Measurements from ENCODE around the gene ZNF799.

ZNF799 gene

DNA sequence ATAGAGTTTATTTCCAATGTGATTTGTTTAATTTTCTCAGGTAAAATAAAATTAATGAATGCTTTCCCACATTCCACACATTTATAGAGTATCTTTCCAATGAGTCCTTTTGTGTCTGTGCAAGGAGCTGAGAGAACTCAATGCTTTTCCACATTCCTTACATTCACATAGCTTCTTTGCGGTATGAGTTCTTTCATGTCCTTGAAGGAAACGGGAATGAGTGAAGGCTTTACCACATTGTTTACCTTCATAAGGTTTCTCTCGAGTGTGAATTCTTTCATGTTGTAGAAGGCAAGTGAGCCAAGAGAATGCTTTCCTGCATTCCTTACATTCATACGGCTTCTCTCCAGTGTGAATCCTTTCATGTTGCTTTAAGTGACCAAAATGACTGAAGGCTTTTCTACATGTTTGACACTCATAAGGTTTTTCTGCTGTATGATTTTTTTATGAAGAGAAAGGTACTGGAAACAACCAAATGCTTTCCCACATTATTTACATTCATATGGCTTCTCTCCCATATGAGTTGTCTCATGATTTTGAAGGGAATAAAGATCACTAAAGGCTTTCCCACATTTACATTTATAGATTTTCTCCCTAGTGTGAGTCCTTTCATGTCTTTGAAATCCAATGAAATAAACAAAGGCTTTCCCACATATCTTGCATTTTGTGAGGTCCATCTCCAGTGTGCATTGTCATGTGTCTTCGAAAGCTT, 21.2 kb downstream of the ZNF799 start:
- no peak for TF ChIP-seq ZC3H10 (CRISPR knock-in tag; IDR thresholded peaks at IDR 0.05)
- no peak for TF ChIP-seq TOX (CRISPR knock-in tag; IDR thresholded peaks at IDR 0.05; ENCODE audit: borderline replicate concordance)
- TF ChIP-seq CSRNP3 (CRISPR knock-in tag; IDR thresholded peaks at IDR 0.05) = no peak
- no peak for TF ChIP-seq ZNF70 (CRISPR knock-in tag; IDR thresholded peaks at IDR 0.05)
- no peak for TF ChIP-seq TSHZ2 (CRISPR knock-in tag; IDR thresholded peaks at IDR 0.05)
- no peak for TF ChIP-seq RARB (CRISPR knock-in tag; IDR thresholded peaks at IDR 0.05)
- no peak for TF ChIP-seq SNAI2 (CRISPR knock-in tag; IDR thresholded peaks at IDR 0.05)
- no peak for TF ChIP-seq ZFP3 (CRISPR knock-in tag; IDR thresholded peaks at IDR 0.05)
- TF ChIP-seq ARNTL (CRISPR knock-in tag; IDR thresholded peaks at IDR 0.05; ENCODE audit: borderline replicate concordance, low read depth) = no peak
- TF ChIP-seq ISL1 (CRISPR knock-in tag; IDR thresholded peaks at IDR 0.05) = no peak
- TF ChIP-seq CREB5 (CRISPR knock-in tag; IDR thresholded peaks at IDR 0.05; ENCODE audit: low read depth) = no peak
- TF ChIP-seq, protein P1, sequence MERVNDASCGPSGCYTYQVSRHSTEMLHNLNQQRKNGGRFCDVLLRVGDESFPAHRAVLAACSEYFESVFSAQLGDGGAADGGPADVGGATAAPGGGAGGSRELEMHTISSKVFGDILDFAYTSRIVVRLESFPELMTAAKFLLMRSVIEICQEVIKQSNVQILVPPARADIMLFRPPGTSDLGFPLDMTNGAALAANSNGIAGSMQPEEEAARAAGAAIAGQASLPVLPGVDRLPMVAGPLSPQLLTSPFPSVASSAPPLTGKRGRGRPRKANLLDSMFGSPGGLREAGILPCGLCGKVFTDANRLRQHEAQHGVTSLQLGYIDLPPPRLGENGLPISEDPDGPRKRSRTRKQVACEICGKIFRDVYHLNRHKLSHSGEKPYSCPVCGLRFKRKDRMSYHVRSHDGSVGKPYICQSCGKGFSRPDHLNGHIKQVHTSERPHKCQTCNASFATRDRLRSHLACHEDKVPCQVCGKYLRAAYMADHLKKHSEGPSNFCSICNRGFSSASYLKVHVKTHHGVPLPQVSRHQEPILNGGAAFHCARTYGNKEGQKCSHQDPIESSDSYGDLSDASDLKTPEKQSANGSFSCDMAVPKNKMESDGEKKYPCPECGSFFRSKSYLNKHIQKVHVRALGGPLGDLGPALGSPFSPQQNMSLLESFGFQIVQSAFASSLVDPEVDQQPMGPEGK (CRISPR knock-in tag; IDR thresholded peaks at IDR 0.05; ENCODE audit: borderline replicate concordance) = no peak
- TF ChIP-seq ZNF8 (CRISPR knock-in tag; IDR thresholded peaks at IDR 0.05) = no peak
- TF ChIP-seq ZNF565 (CRISPR knock-in tag; conservative IDR thresholded peaks at IDR 0.05; ENCODE audit: low read depth) = no peak
- no peak for TF ChIP-seq CSDC2 (CRISPR knock-in tag; IDR thresholded peaks at IDR 0.05)
- no peak for ATAC-seq

DNA sequence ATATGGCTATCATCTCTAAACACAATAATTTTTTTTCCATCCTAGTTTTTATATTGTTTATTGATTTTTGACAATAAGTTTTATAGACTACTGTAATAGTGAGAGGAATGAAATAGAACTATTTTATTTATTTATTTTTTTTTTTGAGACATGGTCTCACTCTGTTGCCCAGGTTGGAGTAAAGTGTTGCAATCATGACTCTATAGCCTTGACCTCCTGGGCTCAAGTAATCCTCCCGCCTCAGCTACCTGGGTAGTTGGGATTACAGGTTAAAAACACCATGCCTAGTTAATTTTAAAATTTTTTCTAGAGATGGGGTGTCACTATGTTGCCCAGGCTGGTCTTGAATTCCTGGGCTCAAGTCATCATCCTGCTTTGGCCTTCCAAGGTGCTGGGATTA, 27.0 kb downstream of the ZNF799 start:
- TF ChIP-seq ARNTL (CRISPR knock-in tag; IDR thresholded peaks at IDR 0.05; ENCODE audit: borderline replicate concordance, low read depth) (no peak), ZNF70 (CRISPR knock-in tag; IDR thresholded peaks at IDR 0.05) (no peak), ZFP30 (CRISPR knock-in tag; IDR thresholded peaks at IDR 0.05) (no peak), ISL1 (CRISPR knock-in tag; IDR thresholded peaks at IDR 0.05) (no peak)
- TF ChIP-seq, protein P1 (CRISPR knock-in tag; IDR thresholded peaks at IDR 0.05; ENCODE audit: borderline replicate concordance) = no peak
- no peak for ATAC-seq

DNA sequence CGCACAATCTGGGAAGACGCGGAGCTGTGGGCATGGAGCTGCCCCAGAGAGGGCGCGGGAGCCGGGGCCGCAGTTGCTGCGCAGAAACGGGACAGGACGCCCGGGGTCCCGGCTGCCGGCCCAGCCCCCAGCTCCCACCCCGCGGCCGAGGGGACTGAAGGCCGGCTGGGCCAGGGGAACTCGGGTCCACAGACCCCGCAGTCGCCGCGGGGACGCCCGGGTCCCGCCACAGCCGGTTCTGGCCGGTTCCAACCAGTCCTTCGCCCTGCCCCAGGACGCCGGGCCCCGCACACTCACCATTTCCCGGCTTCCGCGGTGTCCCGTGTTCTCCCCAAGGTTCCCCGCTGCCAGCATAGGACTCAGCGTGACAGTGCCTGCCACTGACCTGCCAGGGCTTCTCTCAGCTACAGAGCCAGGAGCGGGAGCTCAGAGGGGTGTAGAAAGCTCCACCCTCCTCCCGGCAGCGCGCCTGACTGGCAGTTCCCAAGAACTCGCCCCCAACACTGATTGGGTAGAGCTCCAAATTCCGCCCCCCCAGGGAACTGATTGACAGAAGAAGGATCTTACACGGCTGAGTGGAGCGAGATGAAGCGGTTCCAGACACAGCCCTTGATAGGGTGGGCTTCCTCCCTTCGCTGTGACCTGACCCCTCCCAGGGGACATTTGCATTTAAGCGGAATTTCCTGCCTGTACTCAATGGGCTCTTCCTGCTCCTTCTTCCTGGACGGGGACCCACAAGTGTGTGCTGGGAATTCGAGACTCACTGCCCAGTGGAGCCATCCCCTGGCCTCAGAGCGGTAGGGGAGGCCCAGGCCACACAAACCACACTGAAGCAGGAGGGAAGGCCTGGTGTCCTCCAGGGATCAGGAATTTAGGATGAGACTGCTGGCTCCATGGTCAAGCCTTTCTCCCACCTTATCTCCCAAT, 35.6 kb downstream of the ZNF799 start, which contains the start of gene ZNF442:
Gene ZNF442, minus strand, starts transcription at position 448 of the 927 bp plus-strand sequence. CDS start 2,052 bp downstream, outside the sequence.
- TF ChIP-seq ZFP3 (CRISPR knock-in tag; IDR thresholded peaks at IDR 0.05) (0 out of 2 replicates have a peak, but pooled peaks have one; percentile 48), RARB (CRISPR knock-in tag; IDR thresholded peaks at IDR 0.05) (no peak)
- peak; percentile 98 for ATAC-seq
